K562 (cell line): ENCODE results near the gene KLHL28. TPM values are rescaled to one million over a fixed set of nuclear protein-coding genes. Genes with fewer than 3 reads are reported as not detected.

Experiments
- ATAC-seq: fragments of 200-7000 bp; cut with Tn5 transposase; 3 replicates; pipeline ENCODE4 v1.9.1; 2020; ENCODE audit warnings: moderate library complexity
- BruUV-seq: library from RNA; stranded (reverse); fragments of 400-500 nt; replicated peaks from 2 replicates; lab custom pipeline; 2021; lab: Mats Ljungman, UMichigan
- CTCF ChIA-PET: fragments of 300-600 bp; formaldehyde crosslinking; extraction: SDS; loops from one replicate; lab custom pipeline; 2021; ENCODE audit warnings: low intra/inter-chr PET ratio; lab: Yijun Ruan, JAX
- POLR2A ChIA-PET: fragments of 300-600, 350-650 bp; sonication (Branson Sonifier 250); formaldehyde crosslinking; extraction: SDS; loops from one replicate; lab custom pipeline; 2021; ENCODE audit warnings: antibody characterized with exemption, inconsistent platforms; lab: Yijun Ruan, JAX
- DNase-seq, 4 experiments: peaks; one replicate each; pipeline versions ENCODE4 v3.0.0 to v3.0.0-alpha.2; 2011 to 2018; ENCODE audit warnings: low spot score in 3 of 4, mixed read lengths in 3 of 4; ENCODE audit errors: extremely low read depth in 1 of 4
- FAIRE-seq: peaks from 2 replicates; lab custom pipeline; 2011; peaks lifted over from hg19 to GRCh38; lab: Jason Lieb, UNC
- H2AFZ ChIP-seq: 2 replicates; pipeline ENCODE4 v1.6.0; 2011; ENCODE audit warnings: low read depth, low read length, control low read depth, inconsistent platforms
- H3K27ac ChIP-seq: fragments of 200-600 bp; 3 replicates; pipeline ENCODE4 v1.8.0; 2011; ENCODE audit warnings: low read depth, mild to moderate bottlenecking, control low read depth, inconsistent platforms, low read length, moderate library complexity, mixed read lengths; ENCODE audit errors: extremely low read depth
- H3K27me3 ChIP-seq, 2 experiments: fragments of 300-600 bp in 1 of 2; 2 replicates in 1 of 2; 3 replicates in 1 of 2; pipeline versions ENCODE4 v1.6.0 to v1.8.0; 2011; ENCODE audit warnings: inconsistent platforms in 2 of 2, low read length in 2 of 2, mild to moderate bottlenecking in 1 of 2, mixed read lengths in 1 of 2, moderate library complexity in 1 of 2; ENCODE audit not compliant: control insufficient read depth in 2 of 2, insufficient read depth in 2 of 2
- H3K36me3 ChIP-seq: fragments of 300-600 bp; 3 replicates; pipeline ENCODE4 v1.8.0; 2011; ENCODE audit warnings: mild to moderate bottlenecking, low read length, inconsistent platforms; ENCODE audit not compliant: control insufficient read depth, insufficient read depth
- H3K4me1 ChIP-seq, 2 experiments: fragments of 200-600 bp in 1 of 2; replicated peaks in 1 of 2; 2 replicates in 1 of 2; 3 replicates in 1 of 2; pipeline versions ENCODE4 v1.5.1 to v1.8.0; 2011; ENCODE audit warnings: inconsistent platforms in 2 of 2, low read length in 2 of 2, mild to moderate bottlenecking in 1 of 2, mixed read lengths in 1 of 2, moderate library complexity in 1 of 2; ENCODE audit not compliant: control insufficient read depth in 2 of 2, insufficient read depth in 2 of 2
- H3K4me2 ChIP-seq: 2 replicates; pipeline ENCODE4 v1.6.1; 2011; ENCODE audit warnings: low read length, control low read depth, inconsistent platforms, mixed read lengths; ENCODE audit not compliant: insufficient read depth
- H3K4me3 ChIP-seq: fragments of 200-600 bp; sonication (generic), shearing (Covaris generic); 2 replicates; pipeline ENCODE4 v1.5.1; 2016; ENCODE audit warnings: control low read depth, inconsistent platforms
- H3K79me2 ChIP-seq: fragments of 200-600 bp; 3 replicates; pipeline ENCODE4 v1.8.0; 2011; ENCODE audit warnings: low read length, inconsistent platforms; ENCODE audit not compliant: control insufficient read depth, insufficient read depth
- H3K9ac ChIP-seq, 2 experiments: 2 replicates each; pipeline versions ENCODE4 v1.6.0 to v1.6.1; 2011; ENCODE audit warnings: low read depth in 2 of 2, low read length in 2 of 2, control low read depth in 1 of 2, inconsistent platforms in 1 of 2, mild to moderate bottlenecking in 1 of 2, mixed read lengths in 1 of 2; ENCODE audit not compliant: insufficient read depth in 1 of 2
- H3K9me1 ChIP-seq: one replicate; pipeline ENCODE4 v1.6.0; 2011; ENCODE audit warnings: inconsistent platforms, mild to moderate bottlenecking, low read length, moderate library complexity; ENCODE audit not compliant: control insufficient read depth, insufficient read depth
- H3K9me3 ChIP-seq: replicated peaks from 2 replicates; pipeline ENCODE4 v1.5.1; 2011; ENCODE audit warnings: low read depth, low read length, inconsistent platforms; ENCODE audit not compliant: control insufficient read depth, insufficient read depth
- H4K20me1 ChIP-seq: replicated peaks from 2 replicates; pipeline ENCODE4 v1.6.1; 2011; ENCODE audit warnings: low read length, inconsistent platforms, mixed read lengths; ENCODE audit not compliant: control insufficient read depth, insufficient read depth
- CTCF ChIP-seq, 3 experiments: IDR thresholded peaks in 2 of 3; conservative IDR thresholded peaks in 1 of 3; 2 replicates each; pipeline ENCODE4 v1.5.1; 2011 to 2012; ENCODE audit warnings: low read length in 3 of 3, mild to moderate bottlenecking in 3 of 3, control low read depth in 2 of 3, improper control_type of control experiment in 1 of 3, inconsistent platforms in 1 of 3, low read depth in 1 of 3, mixed read lengths in 1 of 3, moderate library complexity in 1 of 3; ENCODE audit not compliant: insufficient read depth in 2 of 3
- E2F5 ChIP-seq: sonication (generic); formaldehyde crosslinking; IDR thresholded peaks from 2 replicates; pipeline ENCODE4 v1.8.0; 2022; ENCODE audit warnings: mild to moderate bottlenecking, missing genetic modification reagents
- ELK3 ChIP-seq: fragments of 450-650 bp; formaldehyde crosslinking; IDR thresholded peaks from 2 replicates; pipeline ENCODE4 v1.4.0; 2020; ENCODE audit warnings: mild to moderate bottlenecking
- FOXP4 ChIP-seq: sonication (generic); formaldehyde crosslinking; IDR thresholded peaks from 2 replicates; pipeline ENCODE4 v1.8.0; 2022; ENCODE audit warnings: mild to moderate bottlenecking, missing genetic modification reagents, borderline replicate concordance
- HNRNPLL ChIP-seq: fragments of 200-400 bp; formaldehyde crosslinking; IDR thresholded peaks from 2 replicates; pipeline ENCODE4 v1.6.1; 2017; ENCODE audit warnings: low read length, low read depth, mild to moderate bottlenecking; ENCODE audit not compliant: poor library complexity, severe bottlenecking
- MNT ChIP-seq, 2 experiments: fragments of 450-650 bp; conservative IDR thresholded peaks; 2 replicates each; pipeline ENCODE4 v1.6.1; 2017; ENCODE audit warnings: mild to moderate bottlenecking in 2 of 2, moderate library complexity in 2 of 2
- TEAD4 ChIP-seq, 2 experiments: sonication (generic) in 1 of 2; formaldehyde crosslinking in 1 of 2; IDR thresholded peaks; 2 replicates each; pipeline versions ENCODE4 v1.6.1 to v1.8.0; 2012 to 2022; ENCODE audit warnings: borderline replicate concordance in 1 of 2, inconsistent platforms in 1 of 2, low read length in 1 of 2, mild to moderate bottlenecking in 1 of 2, missing genetic modification reagents in 1 of 2
- WGBS: fragments of 100-300 bp; shearing (Covaris generic); methylation state at CpG from one replicate; pipeline ENCODE4 v1.1.6; 2016; ENCODE audit warnings: low coverage, mixed read lengths; ENCODE audit not compliant: insufficient coverage; ENCODE audit errors: missing lambda C conversion rate; 5-methylcytosine and 5-hydroxymethylcytosine counted together
- in situ Hi-C: fragments of 300-500 bp; cut with MboI; formaldehyde crosslinking; loops from 4 replicates; pipeline ENCODE4 v1.15.0; 2018; ENCODE audit warnings: inconsistent platforms, mixed read lengths
- intact Hi-C: fragments of 100-400 bp; cut with micrococcal nuclease; formaldehyde crosslinking; loops from 2 replicates; pipeline ENCODE4 v1.14.2; 2022
- polyA plus RNA-seq, 8 experiments: library from polyadenylated mRNA; depleted of rRNA in 4 of 8; stranded (reverse) in 5 of 8; unstranded in 3 of 8; fragments of >200 nt; fragmentation: Nextera tagmentation in 2 of 8; fragmentation: Illumina TruSeq in 1 of 8; extraction: Ambion mirVana in 2 of 8; extraction: Trizol in 1 of 8; gene quantifications; 2 replicates each; pipeline versions ENCODE4 v1.2.1 to v1.2.3, GENCODE V29; 2011 to 2014; ENCODE audit warnings: inconsistent platforms in 1 of 8, missing spikeins in 1 of 8
- total RNA-seq, 7 experiments: library from RNA; depleted of rRNA in 6 of 7; stranded (reverse); fragments of >200 nt in 6 of 7; fragmentation: Illumina TruSeq in 2 of 7; extraction: Trizol in 2 of 7; gene quantifications; 2 replicates each; pipeline versions ENCODE4 v1.2.1 to v1.2.3, GENCODE V29; 2011 to 2021; ENCODE audit warnings: low replicate concordance in 1 of 7
- TF ChIP-seq, protein P1 (sequence below): IDR thresholded peaks from 2 replicates; pipeline ENCODE4 v1.6.1; 2011; ENCODE audit warnings: borderline replicate concordance, low read depth, mild to moderate bottlenecking, moderate library complexity, low read length; ENCODE audit not compliant: insufficient read depth, poor library complexity, severe bottlenecking

KLHL28 gene
- total and polyA plus RNA-seq, 9 of the 15 experiments (the other 6 are each of a cell fraction or from before 2014, with no cell fraction given), result 1.1 to 7.5 (median 4.7) TPM

DNA sequence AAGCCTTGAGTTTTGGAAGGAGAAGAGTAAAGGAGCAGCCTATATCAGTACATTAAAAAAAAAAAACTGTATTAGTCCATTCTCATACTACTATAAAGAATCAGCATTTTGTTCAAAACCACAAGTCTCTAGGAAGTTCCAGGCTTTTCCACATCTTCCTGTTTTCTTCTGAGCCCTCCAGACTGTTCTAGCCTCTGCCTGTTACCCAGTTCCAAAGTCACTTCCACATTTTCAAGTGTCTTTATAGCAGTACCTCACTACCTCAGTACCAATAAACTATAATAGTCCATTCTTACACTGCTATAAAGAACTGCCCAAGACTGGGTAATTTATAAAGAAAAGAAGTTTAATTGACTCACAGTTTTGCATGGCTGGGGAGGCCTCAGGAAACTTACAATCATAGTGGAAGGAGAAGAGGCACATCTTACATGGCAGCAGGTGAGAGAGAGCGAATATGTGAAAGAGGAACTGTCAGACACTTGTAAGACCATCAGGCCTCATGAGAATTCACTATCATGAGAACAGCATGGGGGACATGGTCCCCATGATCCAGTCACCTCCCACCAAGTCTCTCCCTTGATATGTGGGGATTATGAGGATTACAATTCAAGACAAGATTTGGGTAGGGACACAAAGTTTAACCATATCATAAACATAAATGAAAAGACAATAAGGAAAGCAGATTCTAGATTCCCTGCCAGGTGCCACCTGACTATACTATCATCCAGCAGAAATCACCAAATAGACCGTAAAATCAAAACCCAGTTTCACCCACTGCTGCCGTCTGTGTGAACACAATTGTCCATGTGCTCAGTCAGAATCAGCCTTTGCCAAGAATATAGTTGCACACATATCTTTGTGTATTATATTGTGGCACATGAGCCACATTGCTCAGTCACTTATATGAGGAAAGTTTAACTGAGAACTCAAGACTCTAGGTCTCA lies 28.0 kb upstream of the KLHL28 start:
- Histone ChIP-seq H3K79me2 (no peaks in the 10 kb centered on the region; the same call in 2 of the 3 replicates), H3K36me3 (no peaks in the 10 kb centered on the region), H2AFZ (no peak overlapping the region), H3K4me3 (no peak overlapping the region), H3K9me1 (no peaks in the 10 kb centered on the region), H3K9me3 (no peaks in the 10 kb centered on the region), H3K27me3 (no peaks in the 10 kb centered on the region), H3K4me1 (no peaks in the 10 kb centered on the region), H3K27ac (no peak overlapping the region), H3K9ac (no peak overlapping the region), H3K4me2 (no peak overlapping the region), H4K20me1 (no peaks in the 10 kb centered on the region)
- in situ Hi-C loops (no loop called here), intact Hi-C loops (no loop called here)
- no peak for ATAC-seq
- 87% methylated on average over 3 of the region's 3 CpGs for WGBS
- FAIRE-seq, result no peak
- POLR2A ChIA-PET, result no interaction called here
- CTCF ChIA-PET, result no interaction called here
- no peak for DNase-seq
- BruUV-seq, result no TSS peak
- TF ChIP-seq HNRNPLL, result no peak
- TF ChIP-seq CTCF (IDR thresholded peaks at IDR 0.05 in 2 of 3, conservative IDR thresholded peaks at IDR 0.05 in 1 of 3; ENCODE audit: insufficient read depth in 2 of 3, low read depth in 1 of 3, low read length in 3 of 3), result no peak
- no peak for TF ChIP-seq FOXP4 (CRISPR knock-in tag)
- TF ChIP-seq, protein P1, sequence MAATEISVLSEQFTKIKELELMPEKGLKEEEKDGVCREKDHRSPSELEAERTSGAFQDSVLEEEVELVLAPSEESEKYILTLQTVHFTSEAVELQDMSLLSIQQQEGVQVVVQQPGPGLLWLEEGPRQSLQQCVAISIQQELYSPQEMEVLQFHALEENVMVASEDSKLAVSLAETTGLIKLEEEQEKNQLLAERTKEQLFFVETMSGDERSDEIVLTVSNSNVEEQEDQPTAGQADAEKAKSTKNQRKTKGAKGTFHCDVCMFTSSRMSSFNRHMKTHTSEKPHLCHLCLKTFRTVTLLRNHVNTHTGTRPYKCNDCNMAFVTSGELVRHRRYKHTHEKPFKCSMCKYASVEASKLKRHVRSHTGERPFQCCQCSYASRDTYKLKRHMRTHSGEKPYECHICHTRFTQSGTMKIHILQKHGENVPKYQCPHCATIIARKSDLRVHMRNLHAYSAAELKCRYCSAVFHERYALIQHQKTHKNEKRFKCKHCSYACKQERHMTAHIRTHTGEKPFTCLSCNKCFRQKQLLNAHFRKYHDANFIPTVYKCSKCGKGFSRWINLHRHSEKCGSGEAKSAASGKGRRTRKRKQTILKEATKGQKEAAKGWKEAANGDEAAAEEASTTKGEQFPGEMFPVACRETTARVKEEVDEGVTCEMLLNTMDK, result no peak
- no peak for TF ChIP-seq TEAD4 (IDR thresholded peaks at IDR 0.05; ENCODE audit: low read length)
- TF ChIP-seq TEAD4 (CRISPR knock-in tag; IDR thresholded peaks at IDR 0.05; ENCODE audit: borderline replicate concordance), result no peak
- no peak for TF ChIP-seq MNT (conservative IDR thresholded peaks at IDR 0.05)
- no peak for TF ChIP-seq E2F5
- TF ChIP-seq ELK3 (CRISPR knock-in tag), result no peak
